OCI-LY3 (cell line): ENCODE data around the gene HBG1.

Experiments used
- EZH2phosphoT487 ChIP-seq: fragments of 200-600 bp; shearing (Covaris generic); IDR thresholded peaks from 2 replicates; pipeline ENCODE4 v1.6.1; 2018; ENCODE audit warnings: antibody characterized with exemption, mixed run types, low read depth
- TF ChIP-seq, protein P1 (sequence below): fragments of 200-600, 300-600 bp; sonication (generic); IDR thresholded peaks from 2 replicates; pipeline ENCODE4 v1.5.1; 2014; ENCODE audit warnings: antibody characterized with exemption, low read length, low read depth

DNA sequence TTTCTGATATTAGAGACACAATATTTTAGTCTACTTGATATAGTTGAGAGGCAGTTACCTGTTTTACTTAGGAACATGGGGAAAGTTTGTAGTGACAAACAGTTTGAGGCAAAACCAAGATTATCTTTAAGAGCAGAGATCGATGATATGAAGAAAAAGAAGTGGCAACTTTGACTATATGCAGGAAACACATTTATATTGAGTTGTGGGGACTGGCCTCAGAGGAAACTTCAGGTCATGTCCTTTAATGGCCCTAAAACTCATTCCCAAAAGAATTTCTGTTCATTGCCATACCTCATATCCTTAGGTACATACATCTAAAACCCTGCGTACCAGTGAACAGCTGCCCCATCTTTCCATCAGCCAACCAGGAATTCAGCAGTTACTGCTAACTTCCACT, 4.5 kb downstream of the HBG1 start:
- TF ChIP-seq EZH2phosphoT487 = no peak
- TF ChIP-seq, protein P1, sequence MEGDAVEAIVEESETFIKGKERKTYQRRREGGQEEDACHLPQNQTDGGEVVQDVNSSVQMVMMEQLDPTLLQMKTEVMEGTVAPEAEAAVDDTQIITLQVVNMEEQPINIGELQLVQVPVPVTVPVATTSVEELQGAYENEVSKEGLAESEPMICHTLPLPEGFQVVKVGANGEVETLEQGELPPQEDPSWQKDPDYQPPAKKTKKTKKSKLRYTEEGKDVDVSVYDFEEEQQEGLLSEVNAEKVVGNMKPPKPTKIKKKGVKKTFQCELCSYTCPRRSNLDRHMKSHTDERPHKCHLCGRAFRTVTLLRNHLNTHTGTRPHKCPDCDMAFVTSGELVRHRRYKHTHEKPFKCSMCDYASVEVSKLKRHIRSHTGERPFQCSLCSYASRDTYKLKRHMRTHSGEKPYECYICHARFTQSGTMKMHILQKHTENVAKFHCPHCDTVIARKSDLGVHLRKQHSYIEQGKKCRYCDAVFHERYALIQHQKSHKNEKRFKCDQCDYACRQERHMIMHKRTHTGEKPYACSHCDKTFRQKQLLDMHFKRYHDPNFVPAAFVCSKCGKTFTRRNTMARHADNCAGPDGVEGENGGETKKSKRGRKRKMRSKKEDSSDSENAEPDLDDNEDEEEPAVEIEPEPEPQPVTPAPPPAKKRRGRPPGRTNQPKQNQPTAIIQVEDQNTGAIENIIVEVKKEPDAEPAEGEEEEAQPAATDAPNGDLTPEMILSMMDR = no peak
